K562 (cell line): ENCODE results near the gene MADCAM1. TPM values are rescaled to one million over a fixed set of nuclear protein-coding genes. Genes with fewer than 3 reads are reported as not detected.
A peak's percentile ranks its signal among the peaks of the same experiment; 100 is the strongest.

Experiments
- CEBPZ ChIP-seq: fragments of 150-350 bp; IDR thresholded peaks from 2 replicates; pipeline ENCODE4 v1.6.1; 2014; ENCODE audit warnings: low read depth, mild to moderate bottlenecking, low read length, borderline replicate concordance
- CXXC5 ChIP-seq: fragments of 250-450 bp; sonication (Bioruptor Pico); IDR thresholded peaks from 2 replicates; pipeline ENCODE4 v1.8.0; 2022; ENCODE audit warnings: inconsistent platforms, mild to moderate bottlenecking, moderate library complexity
- FIP1L1 ChIP-seq: fragments of 200-400 bp; formaldehyde crosslinking; IDR thresholded peaks from 2 replicates; pipeline ENCODE4 v1.6.1; 2018; ENCODE audit warnings: mild to moderate bottlenecking, low read depth, low read length; ENCODE audit not compliant: poor library complexity, severe bottlenecking
- FOXJ2 ChIP-seq: fragments of 200-800 bp; sonication (Bioruptor generic); IDR thresholded peaks from 2 replicates; pipeline ENCODE4 v1.6.1; 2016; ENCODE audit warnings: missing genetic modification characterization, missing compliant biosample characterization
- HDAC3 ChIP-seq: fragments of 450-650 bp; IDR thresholded peaks from 2 replicates; pipeline ENCODE4 v1.6.1; 2018; ENCODE audit warnings: borderline replicate concordance, mild to moderate bottlenecking, moderate library complexity; ENCODE audit not compliant: partially characterized antibody
- RFX5 ChIP-seq: IDR thresholded peaks from 2 replicates; pipeline ENCODE4 v1.6.1; 2011; ENCODE audit warnings: low read depth, mild to moderate bottlenecking, improper control_type of control experiment, low read length
- SIN3B ChIP-seq: fragments of 450-650 bp; IDR thresholded peaks from 2 replicates; pipeline ENCODE4 v1.6.1; 2017; ENCODE audit warnings: low read depth, mild to moderate bottlenecking, moderate library complexity
- SMC3 ChIP-seq: conservative IDR thresholded peaks from 2 replicates; pipeline ENCODE4 v1.6.1; 2011; ENCODE audit warnings: low read depth, low read length, improper control_type of control experiment; ENCODE audit not compliant: insufficient read depth
- polyA plus RNA-seq, 8 experiments: library from polyadenylated mRNA; depleted of rRNA in 4 of 8; stranded (reverse) in 5 of 8; unstranded in 3 of 8; fragments of >200 nt; fragmentation: Nextera tagmentation in 2 of 8; fragmentation: Illumina TruSeq in 1 of 8; extraction: Ambion mirVana in 2 of 8; extraction: Trizol in 1 of 8; gene quantifications; 2 replicates each; pipeline versions ENCODE4 v1.2.1 to v1.2.3, GENCODE V29; 2011 to 2014; ENCODE audit warnings: inconsistent platforms in 1 of 8, missing spikeins in 1 of 8
- total RNA-seq, 7 experiments: library from RNA; depleted of rRNA in 6 of 7; stranded (reverse); fragments of >200 nt in 6 of 7; fragmentation: Illumina TruSeq in 2 of 7; extraction: Trizol in 2 of 7; gene quantifications; 2 replicates each; pipeline versions ENCODE4 v1.2.1 to v1.2.3, GENCODE V29; 2011 to 2021; ENCODE audit warnings: low replicate concordance in 1 of 7
- TF ChIP-seq, protein P1 (sequence below): fragments of 200-600 bp; sonication (generic); IDR thresholded peaks from one replicate; pipeline ENCODE4 v1.6.1; 2012; ENCODE audit warnings: mild to moderate bottlenecking, low read depth, low read length, inconsistent platforms
- TF ChIP-seq, protein P2 (sequence below): fragments of 450-650 bp; formaldehyde crosslinking; IDR thresholded peaks from 2 replicates; pipeline ENCODE4 v1.4.0; 2020; ENCODE audit warnings: mild to moderate bottlenecking, moderate library complexity

Gene MADCAM1
- total and polyA plus RNA-seq, 9 of the 15 experiments (the other 6 are each of a cell fraction or from before 2014, with no cell fraction given), result 0.09 to 0.36 (median 0.09) TPM; not detected in 6

DNA sequence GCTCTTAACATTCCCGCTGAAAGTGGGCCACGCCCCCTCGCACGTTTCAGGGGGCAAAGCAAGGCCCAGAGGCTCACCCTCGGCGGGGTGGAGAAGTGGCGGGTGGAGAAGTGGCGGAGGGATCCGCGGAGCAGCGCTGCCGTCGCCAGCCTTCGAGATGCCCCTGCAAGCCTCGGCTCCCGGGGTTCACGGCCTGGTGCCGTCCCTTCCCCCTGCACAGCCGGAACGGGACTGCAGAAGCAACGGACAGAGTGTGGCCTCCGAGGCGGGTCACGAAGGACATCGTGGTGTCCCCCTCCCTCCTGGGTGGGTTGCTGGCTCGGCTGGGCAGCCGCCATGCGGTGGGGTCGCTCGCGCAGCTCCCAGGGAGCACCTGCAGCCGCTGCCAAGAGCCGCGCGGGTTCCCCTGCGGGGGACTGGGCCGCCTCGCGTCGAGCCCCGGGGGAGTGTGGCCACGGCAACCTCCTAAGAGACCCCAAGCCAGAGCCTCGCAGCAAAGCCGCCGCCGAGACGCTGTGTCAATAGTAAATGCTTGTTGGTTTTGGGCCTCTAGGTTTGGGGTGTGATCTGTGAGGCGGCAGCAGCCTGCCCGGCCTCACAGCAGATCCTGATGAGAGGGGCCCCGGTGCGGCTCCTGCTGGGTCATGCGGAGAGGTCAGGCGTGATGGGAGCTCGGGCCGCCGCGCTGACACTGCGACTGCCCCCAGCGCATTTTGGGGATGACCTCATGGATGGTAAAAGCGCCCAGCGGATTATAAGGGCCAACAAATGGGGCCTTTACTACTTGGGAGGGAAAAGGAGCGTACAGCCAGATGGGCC, 16.5 kb downstream of the MADCAM1 start (continued):
- TF ChIP-seq, protein P1, sequence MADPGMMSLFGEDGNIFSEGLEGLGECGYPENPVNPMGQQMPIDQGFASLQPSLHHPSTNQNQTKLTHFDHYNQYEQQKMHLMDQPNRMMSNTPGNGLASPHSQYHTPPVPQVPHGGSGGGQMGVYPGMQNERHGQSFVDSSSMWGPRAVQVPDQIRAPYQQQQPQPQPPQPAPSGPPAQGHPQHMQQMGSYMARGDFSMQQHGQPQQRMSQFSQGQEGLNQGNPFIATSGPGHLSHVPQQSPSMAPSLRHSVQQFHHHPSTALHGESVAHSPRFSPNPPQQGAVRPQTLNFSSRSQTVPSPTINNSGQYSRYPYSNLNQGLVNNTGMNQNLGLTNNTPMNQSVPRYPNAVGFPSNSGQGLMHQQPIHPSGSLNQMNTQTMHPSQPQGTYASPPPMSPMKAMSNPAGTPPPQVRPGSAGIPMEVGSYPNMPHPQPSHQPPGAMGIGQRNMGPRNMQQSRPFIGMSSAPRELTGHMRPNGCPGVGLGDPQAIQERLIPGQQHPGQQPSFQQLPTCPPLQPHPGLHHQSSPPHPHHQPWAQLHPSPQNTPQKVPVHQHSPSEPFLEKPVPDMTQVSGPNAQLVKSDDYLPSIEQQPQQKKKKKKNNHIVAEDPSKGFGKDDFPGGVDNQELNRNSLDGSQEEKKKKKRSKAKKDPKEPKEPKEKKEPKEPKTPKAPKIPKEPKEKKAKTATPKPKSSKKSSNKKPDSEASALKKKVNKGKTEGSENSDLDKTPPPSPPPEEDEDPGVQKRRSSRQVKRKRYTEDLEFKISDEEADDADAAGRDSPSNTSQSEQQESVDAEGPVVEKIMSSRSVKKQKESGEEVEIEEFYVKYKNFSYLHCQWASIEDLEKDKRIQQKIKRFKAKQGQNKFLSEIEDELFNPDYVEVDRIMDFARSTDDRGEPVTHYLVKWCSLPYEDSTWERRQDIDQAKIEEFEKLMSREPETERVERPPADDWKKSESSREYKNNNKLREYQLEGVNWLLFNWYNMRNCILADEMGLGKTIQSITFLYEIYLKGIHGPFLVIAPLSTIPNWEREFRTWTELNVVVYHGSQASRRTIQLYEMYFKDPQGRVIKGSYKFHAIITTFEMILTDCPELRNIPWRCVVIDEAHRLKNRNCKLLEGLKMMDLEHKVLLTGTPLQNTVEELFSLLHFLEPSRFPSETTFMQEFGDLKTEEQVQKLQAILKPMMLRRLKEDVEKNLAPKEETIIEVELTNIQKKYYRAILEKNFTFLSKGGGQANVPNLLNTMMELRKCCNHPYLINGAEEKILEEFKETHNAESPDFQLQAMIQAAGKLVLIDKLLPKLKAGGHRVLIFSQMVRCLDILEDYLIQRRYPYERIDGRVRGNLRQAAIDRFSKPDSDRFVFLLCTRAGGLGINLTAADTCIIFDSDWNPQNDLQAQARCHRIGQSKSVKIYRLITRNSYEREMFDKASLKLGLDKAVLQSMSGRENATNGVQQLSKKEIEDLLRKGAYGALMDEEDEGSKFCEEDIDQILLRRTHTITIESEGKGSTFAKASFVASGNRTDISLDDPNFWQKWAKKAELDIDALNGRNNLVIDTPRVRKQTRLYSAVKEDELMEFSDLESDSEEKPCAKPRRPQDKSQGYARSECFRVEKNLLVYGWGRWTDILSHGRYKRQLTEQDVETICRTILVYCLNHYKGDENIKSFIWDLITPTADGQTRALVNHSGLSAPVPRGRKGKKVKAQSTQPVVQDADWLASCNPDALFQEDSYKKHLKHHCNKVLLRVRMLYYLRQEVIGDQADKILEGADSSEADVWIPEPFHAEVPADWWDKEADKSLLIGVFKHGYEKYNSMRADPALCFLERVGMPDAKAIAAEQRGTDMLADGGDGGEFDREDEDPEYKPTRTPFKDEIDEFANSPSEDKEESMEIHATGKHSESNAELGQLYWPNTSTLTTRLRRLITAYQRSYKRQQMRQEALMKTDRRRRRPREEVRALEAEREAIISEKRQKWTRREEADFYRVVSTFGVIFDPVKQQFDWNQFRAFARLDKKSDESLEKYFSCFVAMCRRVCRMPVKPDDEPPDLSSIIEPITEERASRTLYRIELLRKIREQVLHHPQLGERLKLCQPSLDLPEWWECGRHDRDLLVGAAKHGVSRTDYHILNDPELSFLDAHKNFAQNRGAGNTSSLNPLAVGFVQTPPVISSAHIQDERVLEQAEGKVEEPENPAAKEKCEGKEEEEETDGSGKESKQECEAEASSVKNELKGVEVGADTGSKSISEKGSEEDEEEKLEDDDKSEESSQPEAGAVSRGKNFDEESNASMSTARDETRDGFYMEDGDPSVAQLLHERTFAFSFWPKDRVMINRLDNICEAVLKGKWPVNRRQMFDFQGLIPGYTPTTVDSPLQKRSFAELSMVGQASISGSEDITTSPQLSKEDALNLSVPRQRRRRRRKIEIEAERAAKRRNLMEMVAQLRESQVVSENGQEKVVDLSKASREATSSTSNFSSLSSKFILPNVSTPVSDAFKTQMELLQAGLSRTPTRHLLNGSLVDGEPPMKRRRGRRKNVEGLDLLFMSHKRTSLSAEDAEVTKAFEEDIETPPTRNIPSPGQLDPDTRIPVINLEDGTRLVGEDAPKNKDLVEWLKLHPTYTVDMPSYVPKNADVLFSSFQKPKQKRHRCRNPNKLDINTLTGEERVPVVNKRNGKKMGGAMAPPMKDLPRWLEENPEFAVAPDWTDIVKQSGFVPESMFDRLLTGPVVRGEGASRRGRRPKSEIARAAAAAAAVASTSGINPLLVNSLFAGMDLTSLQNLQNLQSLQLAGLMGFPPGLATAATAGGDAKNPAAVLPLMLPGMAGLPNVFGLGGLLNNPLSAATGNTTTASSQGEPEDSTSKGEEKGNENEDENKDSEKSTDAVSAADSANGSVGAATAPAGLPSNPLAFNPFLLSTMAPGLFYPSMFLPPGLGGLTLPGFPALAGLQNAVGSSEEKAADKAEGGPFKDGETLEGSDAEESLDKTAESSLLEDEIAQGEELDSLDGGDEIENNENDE, result no peak
- TF ChIP-seq FOXJ2, result no peak
- no peak for TF ChIP-seq HDAC3
- TF ChIP-seq, protein P2, sequence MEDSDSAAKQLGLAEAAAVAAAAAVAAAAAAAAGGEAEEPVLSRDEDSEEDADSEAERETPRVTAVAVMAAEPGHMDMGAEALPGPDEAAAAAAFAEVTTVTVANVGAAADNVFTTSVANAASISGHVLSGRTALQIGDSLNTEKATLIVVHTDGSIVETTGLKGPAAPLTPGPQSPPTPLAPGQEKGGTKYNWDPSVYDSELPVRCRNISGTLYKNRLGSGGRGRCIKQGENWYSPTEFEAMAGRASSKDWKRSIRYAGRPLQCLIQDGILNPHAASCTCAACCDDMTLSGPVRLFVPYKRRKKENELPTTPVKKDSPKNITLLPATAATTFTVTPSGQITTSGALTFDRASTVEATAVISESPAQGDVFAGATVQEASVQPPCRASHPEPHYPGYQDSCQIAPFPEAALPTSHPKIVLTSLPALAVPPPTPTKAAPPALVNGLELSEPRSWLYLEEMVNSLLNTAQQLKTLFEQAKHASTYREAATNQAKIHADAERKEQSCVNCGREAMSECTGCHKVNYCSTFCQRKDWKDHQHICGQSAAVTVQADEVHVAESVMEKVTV, result no peak
- TF ChIP-seq CEBPZ, result no peak
- no peak for TF ChIP-seq CXXC5
- no peak for TF ChIP-seq SMC3
- TF ChIP-seq SIN3B, result no peak
- peak; percentile 34 for TF ChIP-seq FIP1L1
- TF ChIP-seq RFX5, result no peak
